Ureter (tissue), 1 donor: ENCODE data around the gene HSPBAP1. TPM values are rescaled to one million over a fixed set of nuclear protein-coding genes. Genes with fewer than 3 reads are reported as not detected.

Experiments
- DNase-seq: peaks from one replicate; pipeline ENCODE4 v3.0.0-alpha.2; 2020; ENCODE audit warnings: low spot score
- total RNA-seq: library from RNA; stranded (reverse); gene quantifications from one replicate; pipeline ENCODE4 v1.2.4, GENCODE V29; 2023
- donor health status: DM: yes; HTN: yes; CAD: no.

The HSPBAP1 gene
- 16.2 TPM for total RNA-seq

- peak; percentile 92 for DNase-seq
These were observed at the start of gene HSPBAP1 for GRCh38 chr3:122793568-122794416. HSPBAP1 (minus strand) TSS chr3:122793831; CDS start chr3:122793680, 151 bp downstream.

- DNase-seq: no peak
These were observed 42.0 kb upstream of the HSPBAP1 start for GRCh38 chr3:122835590-122835989.

- DNase-seq: no peak
These were observed 34.6 kb upstream of the HSPBAP1 start for GRCh38 chr3:122828281-122828680.

- DNase-seq: no peak
These were observed 32.6 kb upstream of the HSPBAP1 start for GRCh38 chr3:122826278-122826677.

GRCh38 chr3:122825460-122825859 is 31.8 kb upstream of the HSPBAP1 start:
- DNase-seq: no peak

GRCh38 chr3:122824465-122825381 is 31.1 kb upstream of the HSPBAP1 start:
- no peak for DNase-seq

GRCh38 chr3:122816587-122816986 is 23.0 kb upstream of the HSPBAP1 start:
- DNase-seq: no peak

GRCh38 chr3:122810734-122811133 is 17.1 kb upstream of the HSPBAP1 start:
- DNase-seq: no peak

- DNase-seq: no peak
These were observed 10.3 kb upstream of the HSPBAP1 start for GRCh38 chr3:122803977-122804376.

- no peak for DNase-seq
These were observed 8.7 kb upstream of the HSPBAP1 start for GRCh38 chr3:122802323-122802722.

GRCh38 chr3:122800706-122801237 is 7.1 kb upstream of the HSPBAP1 start:
- peak; percentile 72 for DNase-seq

GRCh38 chr3:122800031-122800430 is 6.4 kb upstream of the HSPBAP1 start:
- DNase-seq: no peak

GRCh38 chr3:122799322-122799721 is 5.7 kb upstream of the HSPBAP1 start:
- no peak for DNase-seq

GRCh38 chr3:122797291-122797690 is 3.7 kb upstream of the HSPBAP1 start:
- DNase-seq: no peak

- no peak for DNase-seq
These were observed 2.1 kb upstream of the HSPBAP1 start for GRCh38 chr3:122795674-122796195.

GRCh38 chr3:122794779-122795673 is 1.4 kb upstream of the HSPBAP1 start, which contains the start of gene SLC49A4:
SLC49A4 (plus strand) TSS chr3:122795069; CDS start chr3:122795193, 124 bp downstream.
- DNase-seq: peak; percentile 73

GRCh38 chr3:122794483-122794778 is 800 bp upstream of the HSPBAP1 start:
- DNase-seq: no peak

- no peak for DNase-seq
These were observed 3.9 kb downstream of the HSPBAP1 start for GRCh38 chr3:122789585-122790273.

GRCh38 chr3:122787872-122788271 is 5.8 kb downstream of the HSPBAP1 start:
- no peak for DNase-seq

GRCh38 chr3:122786066-122786465 is 7.6 kb downstream of the HSPBAP1 start:
- DNase-seq: no peak
